NCI-H1694 (cell line): ENCODE measurements around the gene ARHGEF4.

Experiments used
- DNase-seq: peaks from one replicate; lab custom pipeline; 2025; lab: John Stamatoyannopoulos, UW

Gene ARHGEF4

DNA sequence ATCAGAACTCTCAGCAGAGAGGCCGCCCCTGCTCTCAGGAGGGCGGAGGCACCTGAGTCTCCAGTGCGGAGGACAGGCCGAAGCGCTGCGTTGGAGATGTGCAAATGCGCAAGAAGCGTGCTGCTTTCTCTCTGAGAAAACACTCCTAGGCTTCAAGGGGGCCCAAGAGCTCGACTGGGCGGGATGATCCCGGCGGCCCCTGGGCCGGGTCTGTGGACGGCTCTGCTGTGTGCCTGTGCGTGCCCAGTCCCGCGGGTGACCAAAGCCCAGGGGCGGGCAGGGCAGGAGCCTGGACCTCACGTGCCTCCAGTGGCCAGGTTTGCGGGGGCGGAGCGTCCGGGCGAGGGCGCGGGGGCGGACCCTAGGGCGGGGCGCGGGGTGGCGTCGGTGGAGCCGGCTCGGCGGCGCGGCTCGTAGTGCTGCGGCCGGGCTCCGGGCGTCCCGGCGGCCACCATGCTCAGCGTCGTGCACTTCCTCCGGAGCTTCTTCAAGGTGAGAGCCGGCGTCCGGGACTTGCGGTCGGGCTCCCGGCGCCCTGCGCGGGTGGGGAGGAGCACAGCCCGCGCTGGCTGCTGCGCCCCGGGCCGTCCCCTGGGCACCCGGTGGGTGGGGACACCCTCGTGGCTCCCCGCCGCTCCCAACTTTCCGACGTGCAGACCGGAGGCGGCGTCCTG lies at the start of gene ARHGEF4:
TSS of gene ARHGEF4 (plus strand) at position 414 of the 674 bp plus-strand sequence. CDS start at position 454, 40 bp downstream.
- DNase-seq, result no peak

DNA sequence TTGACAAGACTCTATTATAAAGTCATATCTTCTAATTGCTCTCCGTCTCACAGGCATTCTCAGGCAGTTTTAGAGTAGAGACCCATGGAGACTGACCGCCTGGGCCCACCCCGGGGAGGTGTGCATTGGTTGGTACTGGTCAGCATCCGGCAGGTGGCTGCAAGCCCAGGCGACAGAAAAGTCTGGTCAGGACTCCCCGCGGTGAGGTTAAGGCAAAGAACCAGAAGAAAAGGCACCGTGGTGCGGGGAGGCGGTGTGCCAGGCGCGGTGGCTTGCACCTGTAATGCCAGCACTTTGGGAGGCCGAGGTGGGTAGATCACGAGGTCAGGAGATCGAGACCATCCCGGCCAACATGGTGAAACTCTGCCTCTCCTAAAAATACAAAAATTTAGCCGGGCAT lies 48.9 kb upstream of the ARHGEF4 start:
- DNase-seq, result no peak

DNA sequence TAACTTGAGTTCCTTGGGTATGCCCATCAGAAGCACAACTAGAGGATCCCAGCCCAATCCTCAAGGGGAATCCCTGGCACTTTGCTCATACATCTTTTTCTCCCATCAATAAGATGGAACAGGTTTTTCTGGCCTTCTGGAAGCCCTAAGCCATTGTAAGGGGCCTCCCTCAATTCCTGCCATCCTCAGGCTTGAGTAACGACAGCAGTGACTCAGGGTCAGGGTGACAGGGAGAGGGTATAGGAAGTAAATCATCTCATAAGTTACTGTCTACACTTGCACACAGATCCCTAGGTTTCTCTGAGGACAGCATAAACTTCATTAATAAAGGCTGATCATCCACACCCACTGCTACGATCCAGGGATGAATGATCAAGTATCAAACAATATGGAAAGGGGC lies 46.4 kb upstream of the ARHGEF4 start:
- no peak for DNase-seq

- DNase-seq, result no peak
Measured at GRCh38 chr2:130790804-130791616, 45.7 kb upstream of the ARHGEF4 start.

DNA sequence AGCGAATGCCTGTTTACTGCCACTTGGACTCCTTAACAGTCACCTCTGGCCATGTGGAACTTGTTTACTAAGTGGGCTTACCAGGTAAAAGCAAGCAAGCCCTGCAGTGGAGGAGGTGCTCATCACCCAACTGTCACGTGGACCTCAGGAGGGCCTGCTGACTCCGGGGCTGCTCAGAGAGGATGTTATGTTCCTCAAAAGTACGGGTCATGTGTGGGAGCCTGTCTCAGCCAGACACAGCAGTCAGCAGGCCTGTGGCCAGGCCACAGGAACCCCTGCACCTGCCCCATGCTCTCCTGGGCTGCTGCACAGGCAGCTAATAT lies 45.1 kb upstream of the ARHGEF4 start:
- DNase-seq, result no peak

- DNase-seq, result no peak
Measured at GRCh38 chr2:130795431-130795830, 41.3 kb upstream of the ARHGEF4 start.

DNA sequence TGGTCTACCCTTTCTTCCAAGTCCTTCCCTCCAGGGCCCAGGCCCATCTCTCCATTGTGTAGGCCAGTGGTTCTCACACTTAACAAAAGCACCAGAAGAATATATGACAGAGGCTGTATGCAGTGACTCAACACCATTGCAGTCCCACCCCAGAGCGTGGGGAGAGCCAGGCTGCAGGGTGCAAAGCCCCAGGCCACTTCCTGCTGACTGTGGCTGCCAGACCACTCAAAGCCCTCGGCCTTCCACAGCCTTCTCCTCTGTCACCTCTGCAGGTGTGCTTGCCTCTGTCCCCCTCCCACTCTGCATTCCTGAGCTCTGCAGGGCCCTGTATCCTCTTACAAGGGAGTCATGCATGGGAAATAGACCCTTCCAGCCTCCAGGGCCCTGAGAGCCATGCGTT lies 40.4 kb upstream of the ARHGEF4 start:
- DNase-seq, result no peak

- peak; percentile 80 for DNase-seq
Measured at GRCh38 chr2:130797493-130798435, 39.0 kb upstream of the ARHGEF4 start.

DNA sequence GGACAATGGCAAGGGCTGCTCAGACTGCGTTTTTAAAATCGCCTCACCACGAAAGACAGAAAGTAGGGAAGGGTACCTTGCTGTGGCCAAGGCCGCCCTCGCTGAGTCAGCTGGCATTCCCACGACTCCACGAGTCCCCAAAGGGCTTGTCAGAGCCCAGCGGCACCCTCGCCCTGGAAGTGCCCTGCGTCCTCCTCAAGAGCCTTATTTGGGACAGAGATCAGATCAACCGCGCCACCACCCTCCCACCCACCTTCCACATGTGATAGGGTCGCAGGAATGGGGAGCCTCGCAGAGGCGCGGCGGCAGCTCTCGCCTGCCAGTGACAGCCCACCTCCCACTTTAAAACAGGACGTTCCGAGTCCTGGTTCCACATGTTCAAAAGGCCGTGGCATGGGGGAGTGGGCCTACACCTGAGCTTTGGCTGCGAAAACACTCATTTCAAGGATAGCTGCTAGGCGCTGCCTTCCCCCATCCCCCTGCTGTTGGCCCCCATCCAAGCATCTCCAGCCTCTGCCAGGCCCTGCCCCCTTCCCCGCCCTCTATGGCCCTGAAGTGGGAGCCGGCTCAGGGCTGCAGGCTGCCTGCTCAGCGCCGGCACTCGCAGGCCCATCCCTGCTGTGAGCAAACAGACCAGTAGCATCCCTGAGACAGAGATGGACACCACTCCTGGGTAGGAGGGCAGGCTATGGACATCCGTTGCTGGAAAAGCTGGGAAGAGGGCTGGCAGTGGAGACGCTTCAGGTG lies 38.1 kb upstream of the ARHGEF4 start:
- DNase-seq, result peak; percentile 58

DNA sequence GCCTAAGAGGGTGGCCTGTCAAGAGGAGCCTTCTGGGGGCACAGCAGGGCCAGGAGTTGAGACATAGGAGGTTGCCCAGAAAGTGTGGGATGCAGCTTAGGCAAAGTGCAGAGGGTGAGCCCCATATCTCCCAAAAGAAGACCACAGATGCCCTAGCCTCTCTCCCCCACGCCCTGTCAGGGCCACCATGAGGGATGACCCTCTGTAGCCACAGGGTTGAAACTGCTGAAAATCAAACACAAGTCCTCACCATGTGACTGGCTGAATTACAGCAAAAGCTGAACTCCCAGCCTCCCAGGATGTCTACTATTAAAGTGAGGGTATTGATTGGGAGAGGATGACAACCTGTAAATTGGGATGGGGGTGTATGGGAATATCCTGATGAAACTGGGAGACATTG lies 37.4 kb upstream of the ARHGEF4 start:
- DNase-seq, result no peak

- no peak for DNase-seq
Measured at GRCh38 chr2:130805613-130806012, 31.1 kb upstream of the ARHGEF4 start.

DNA sequence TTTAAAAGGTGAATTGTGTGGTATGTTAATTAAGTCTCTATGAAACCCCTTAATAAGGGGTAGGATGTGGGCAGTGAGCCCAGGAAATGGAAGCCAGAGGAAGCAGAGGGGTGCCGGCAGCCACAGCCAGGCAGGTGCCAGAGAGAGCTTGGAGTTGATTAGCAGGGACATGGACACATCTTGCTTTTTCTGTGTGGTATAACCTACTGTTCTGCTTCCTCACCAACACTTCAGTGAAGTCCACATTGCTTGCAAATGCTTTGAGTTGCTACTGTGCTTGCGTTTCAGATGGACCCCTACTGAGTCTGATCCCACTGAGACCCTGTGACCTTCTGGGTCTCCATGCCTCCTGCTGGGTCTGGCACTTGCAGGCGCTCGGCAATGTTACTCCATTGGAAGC lies 30.3 kb upstream of the ARHGEF4 start:
- no peak for DNase-seq

DNA sequence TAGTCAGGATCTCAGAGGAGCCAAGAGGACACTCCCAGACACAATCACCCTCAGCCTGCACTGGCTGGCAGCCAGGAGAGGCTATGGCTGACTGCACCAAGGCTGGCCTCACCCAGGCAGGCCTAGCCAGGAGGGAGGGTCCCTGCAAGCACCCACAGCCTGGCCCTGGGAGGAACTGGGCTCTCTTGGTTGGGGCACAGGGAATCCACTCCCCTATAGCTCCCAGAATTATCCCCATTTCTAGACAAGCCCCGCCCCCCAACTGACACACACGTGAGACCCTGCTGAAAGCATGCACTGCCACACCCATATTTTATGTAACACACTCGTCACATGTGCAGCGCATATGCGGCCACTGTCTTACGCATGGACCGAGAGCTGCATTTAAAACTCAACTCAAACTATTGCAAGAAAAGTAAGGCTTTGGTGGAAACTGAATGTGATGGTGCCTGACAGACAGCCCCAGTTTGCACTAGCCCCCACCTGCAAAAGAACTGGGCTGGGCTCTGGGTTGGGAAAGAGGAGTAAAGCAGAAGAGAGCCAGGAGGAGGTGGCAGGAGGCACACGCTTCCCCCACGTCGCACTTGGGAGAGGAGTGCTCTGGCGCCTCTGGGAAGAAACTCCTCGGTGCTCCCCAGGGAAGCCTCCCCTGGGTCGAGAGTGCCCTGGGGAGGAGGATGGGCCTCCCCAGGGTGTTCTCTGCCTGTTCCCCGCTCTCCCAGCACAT lies 28.9 kb upstream of the ARHGEF4 start:
- DNase-seq, result no peak

DNA sequence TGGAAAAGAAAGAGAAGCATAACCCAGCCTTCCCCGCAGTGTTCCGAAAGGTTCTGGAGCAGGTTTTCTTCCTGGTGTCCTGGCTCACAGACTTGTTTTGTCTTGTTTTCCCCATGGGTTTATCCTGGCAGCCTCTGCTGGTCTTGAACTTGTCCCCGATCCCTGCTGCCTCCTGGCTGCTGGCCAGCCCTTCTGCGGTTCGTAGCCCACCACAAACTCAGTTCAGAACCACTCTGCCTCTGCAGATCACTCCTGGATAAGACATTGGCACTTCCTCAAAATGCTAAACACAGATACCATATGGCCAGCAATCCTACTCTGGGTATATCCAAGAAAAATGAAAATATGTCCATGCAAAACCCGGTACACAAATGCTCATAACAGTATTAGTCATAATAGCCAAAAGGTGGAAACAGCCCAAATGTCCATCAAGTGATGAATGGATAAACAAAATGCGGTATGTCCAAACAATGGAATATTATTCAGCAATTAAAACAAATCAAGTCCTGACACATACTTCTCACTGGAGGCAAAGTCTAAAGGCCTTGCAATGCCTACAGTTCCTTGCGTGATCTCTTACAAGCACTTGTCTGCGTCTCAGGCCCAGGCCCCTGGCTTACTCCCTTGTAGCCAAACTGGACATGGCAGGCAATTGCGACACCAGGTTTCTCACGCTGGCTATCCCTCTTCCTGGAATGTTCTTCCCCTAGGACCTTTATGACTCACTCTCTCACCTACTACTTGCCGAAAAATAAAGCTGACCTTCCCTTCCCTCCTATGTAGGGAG lies 28.0 kb upstream of the ARHGEF4 start:
- no peak for DNase-seq

DNA sequence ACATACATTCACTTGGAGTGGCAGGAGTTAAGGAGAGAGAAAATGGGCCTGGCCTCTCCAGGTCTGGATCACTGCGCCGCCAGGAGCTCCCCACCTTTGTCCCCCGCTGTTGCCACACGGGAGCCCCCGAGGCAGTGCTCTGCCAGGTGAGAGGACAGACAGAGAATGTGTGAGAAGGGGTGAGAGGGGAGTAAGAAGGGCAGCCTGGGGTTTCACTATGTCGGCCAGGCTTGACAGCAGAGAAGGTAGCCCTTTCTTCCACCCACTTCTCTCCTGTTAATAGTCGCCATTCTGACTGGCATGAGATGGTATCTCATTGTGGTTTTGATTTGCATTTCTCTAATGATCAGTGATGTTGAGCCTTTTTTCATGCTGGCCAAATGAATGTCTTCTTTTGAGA lies 26.2 kb upstream of the ARHGEF4 start:
- DNase-seq, result no peak

DNA sequence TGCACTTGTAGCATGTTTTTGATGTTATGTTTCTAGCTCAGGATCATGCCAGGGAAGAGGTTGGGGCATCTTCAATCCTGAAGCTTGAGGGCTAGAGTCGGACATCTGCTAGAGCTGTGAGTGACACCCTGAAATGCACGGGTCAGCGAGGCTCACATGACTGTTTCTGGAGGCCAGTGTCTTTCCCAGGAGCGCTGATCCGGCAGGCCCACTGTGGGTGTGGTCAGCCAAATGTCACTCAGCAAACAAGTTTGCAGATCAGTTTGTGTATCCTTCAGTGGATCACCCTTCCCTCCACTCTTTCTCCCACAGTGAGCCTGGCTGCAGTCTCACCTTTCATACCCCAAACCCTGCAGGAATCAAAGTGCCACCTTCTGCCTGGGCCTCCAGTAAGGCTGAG lies 23.0 kb upstream of the ARHGEF4 start:
- no peak for DNase-seq

GRCh38 chr2:130814931-130815680 lies 21.6 kb upstream of the ARHGEF4 start:
- DNase-seq, result no peak

- DNase-seq, result no peak
Measured at GRCh38 chr2:130818809-130819208, 17.9 kb upstream of the ARHGEF4 start.

DNA sequence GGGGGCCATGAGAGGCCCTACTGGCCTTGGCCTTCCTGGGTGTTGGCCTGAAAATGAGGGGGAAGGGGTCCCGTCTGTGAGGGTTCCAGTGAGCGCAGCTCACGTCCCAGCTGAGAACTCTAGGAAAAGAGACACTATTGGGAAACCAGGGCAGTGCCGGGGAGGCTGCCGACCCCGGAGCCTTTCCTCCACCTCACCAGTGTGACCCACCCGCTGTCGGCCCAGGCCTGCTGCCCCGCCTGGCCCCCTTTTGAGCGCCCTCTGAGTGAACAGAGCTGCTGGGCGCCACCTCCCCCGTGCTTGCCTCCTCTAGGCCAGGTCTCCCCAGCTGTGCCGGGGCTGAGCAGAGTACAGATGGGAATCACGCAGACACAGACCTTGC lies 17.5 kb upstream of the ARHGEF4 start:
- no peak for DNase-seq
